ENCODE results near the gene L3MBTL4.
A peak's percentile ranks its signal among the peaks of the same experiment; 100 is the strongest.

Gene L3MBTL4

DNA sequence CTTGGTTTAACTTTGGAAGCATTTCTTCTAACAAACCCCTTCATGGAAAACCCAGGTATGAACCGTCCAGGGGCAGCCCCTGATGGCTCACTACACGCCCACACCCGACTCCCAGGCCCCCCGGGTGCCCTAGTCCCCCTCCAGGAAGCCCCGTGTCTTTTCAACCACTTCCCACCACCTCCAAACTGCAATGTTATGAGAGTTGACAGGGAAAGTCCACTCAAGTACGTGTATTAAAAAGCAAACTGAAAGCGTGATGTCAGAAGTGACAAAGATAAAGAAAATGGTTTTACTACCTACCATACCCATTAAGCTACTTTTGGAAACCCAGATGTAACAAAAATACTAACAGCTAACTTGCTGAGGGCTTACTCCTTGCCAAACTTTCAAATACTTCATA is 51.5 kb downstream of the L3MBTL4 start:
- no peak for DNase-seq

DNA sequence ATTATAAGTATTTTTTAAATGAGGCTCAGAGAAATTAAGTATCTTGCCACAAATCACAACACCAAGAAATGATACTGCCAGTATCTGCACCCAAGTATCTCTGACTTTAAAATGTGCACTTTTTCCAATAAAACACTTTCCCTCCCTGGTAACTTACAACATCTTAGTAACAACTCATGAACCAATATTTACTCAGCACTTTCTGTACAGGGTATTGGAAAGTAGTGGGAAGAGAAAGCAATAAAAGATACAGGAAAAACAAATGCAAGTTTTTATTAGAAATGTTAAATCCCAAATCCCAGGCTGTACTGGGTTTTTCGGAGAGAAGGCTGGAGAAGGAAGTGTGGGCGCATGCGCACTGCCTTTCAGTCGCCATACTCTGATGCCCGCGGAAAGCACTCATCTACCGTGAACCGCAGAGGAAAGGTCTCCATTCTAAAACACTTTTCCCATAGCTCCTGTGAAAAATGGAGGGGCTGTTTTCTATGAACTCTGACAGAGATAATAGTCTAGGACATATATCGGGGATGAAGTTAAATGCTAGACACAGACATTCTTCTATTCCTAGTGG is 52.1 kb downstream of the L3MBTL4 start:
- DNase-seq = no peak

DNA sequence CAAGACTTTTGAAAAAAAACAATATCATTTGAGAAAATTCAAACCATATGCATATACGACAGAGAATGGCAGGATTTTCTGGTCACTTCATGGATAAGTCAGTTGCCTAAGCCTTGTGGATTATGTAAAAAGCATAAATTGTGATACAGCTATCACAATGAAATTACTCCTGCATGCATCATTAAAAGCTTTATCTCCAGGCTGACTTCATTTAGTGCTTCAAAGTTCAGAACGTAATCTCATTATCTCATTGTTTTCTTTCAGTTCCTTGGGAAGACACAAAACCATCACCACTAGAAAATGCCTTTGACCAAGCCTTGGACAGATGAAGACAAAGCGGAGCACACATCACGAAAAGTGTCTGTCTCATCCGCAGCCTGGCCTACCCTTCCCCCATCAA is 57.0 kb downstream of the L3MBTL4 start:
- DNase-seq = no peak

GRCh38 chr18:6355789-6356589 is 58.7 kb downstream of the L3MBTL4 start:
- DNase-seq = peak; percentile 81

DNA sequence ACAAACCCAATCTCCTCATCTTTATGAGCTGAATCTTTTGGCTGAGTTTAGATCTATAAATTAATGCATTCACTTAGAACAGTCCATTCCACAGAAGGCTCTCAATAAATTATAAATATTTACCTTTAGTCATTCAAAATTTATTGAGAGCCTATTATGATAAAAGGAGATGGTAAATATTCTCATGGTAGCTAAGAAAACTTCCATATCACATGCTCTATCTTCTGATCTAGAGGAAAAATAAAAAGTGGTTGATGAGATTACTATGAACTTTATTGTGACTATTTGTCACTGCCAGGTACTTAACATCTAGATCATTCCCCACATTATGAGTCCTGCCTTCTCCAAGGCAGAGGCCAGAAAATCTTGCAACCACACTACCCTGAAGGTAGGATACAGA is 62.4 kb downstream of the L3MBTL4 start:
- no peak for DNase-seq

GRCh38 chr18:6342990-6343389 is 71.7 kb downstream of the L3MBTL4 start:
- DNase-seq = no peak

- no peak for DNase-seq
Measured at GRCh38 chr18:6341709-6342108, 73.0 kb downstream of the L3MBTL4 start.

GRCh38 chr18:6341303-6341702 is 73.4 kb downstream of the L3MBTL4 start:
- DNase-seq = no peak

DNA sequence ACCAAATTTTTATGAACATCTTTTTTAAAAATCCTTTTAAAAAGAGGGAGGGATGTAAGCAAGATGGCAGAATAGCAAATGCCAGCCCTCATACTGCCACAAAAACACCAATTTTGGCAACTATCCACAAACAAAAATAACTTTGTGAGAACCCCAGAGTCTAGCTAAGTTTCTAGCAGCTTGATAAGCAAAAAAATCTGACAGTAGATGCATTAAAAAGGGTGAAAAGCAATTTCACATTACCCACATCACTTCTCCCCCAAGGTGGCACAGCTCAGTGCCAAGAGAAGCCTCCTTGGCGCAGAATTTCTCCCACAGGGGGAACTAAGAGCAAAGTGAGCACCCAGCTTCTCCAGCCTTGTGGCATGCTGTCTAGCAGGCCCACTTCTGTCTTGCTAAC is 74.6 kb downstream of the L3MBTL4 start:
- DNase-seq = no peak

- no peak for DNase-seq
Measured at GRCh38 chr18:6336239-6336638, 78.5 kb downstream of the L3MBTL4 start.

DNA sequence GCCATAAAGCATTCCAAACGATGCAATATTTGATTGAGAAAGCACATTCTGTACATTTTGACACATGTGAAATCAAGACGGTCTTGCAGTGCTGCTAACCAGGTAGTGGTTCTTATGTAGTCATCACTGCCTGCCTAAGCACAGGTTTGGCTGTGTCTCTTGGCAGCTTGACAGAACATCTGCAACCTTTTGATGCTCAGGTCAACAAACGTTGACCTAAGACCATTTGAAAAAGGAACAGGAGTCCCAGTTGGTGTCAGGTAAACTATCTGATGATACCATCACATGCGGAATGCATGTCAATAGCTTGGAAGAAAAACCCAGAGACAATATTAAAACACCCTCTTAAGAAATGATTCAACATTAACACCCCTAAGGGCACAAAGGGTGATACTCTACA is 80.7 kb downstream of the L3MBTL4 start:
- DNase-seq = no peak

DNA sequence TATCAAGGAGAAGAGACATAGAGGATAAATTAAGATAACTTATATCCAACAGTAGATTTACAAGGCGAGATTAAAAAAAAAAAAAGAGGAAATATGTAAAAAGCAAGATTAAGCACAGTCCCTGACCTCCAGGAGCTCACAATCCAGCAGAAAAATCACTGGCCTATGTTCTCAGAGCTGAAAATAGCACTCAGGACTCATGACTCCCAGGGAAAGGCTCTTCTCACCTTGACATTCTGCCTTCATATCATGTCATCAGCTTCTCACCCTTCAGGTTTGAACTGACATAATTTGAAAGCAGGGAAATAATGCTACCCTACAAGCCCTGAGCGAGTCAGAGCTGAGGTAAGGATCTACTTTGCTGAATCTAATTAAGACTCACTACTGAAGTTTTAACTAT is 82.8 kb downstream of the L3MBTL4 start:
- DNase-seq = no peak

DNA sequence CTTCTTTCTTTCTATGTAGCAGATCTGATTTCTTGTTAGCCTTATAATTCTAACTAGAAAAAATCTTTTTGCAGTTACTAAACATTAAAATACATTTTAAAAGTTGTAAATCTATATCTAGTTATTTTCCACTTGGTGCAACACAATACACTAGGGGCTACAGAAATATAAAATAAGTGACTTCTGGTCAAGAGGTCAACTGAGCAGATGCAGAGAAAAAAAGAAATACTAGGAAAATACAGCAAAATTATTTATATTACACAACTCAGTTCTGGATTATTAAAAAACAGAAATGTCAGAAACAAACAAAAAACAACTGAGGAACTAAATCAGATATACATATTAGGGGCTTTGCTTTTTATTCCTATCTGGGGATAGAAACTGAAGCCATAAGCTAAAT is 83.9 kb downstream of the L3MBTL4 start:
- no peak for DNase-seq

DNA sequence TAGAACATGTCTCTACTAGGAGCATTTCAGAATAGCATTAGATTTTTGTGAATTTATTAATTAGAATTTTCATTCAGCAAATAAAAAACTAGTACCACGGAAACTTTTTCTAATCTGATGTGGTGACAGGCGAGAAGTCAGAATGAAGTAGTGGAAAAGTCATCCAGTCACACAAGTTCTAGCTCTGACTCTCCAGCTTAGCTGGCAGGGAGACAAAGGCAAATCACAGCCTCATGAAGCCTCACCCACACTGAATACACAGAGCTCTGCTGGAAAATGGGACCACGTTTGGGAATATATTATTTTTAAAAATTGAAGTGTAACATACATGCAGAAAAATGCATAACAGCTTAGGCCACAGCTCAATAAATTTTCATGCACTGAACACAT is 86.1 kb downstream of the L3MBTL4 start:
- DNase-seq = no peak

GRCh38 chr18:6327895-6328620 is 86.7 kb downstream of the L3MBTL4 start:
- no peak for DNase-seq

GRCh38 chr18:6327485-6327884 is 87.2 kb downstream of the L3MBTL4 start:
- DNase-seq = no peak

DNA sequence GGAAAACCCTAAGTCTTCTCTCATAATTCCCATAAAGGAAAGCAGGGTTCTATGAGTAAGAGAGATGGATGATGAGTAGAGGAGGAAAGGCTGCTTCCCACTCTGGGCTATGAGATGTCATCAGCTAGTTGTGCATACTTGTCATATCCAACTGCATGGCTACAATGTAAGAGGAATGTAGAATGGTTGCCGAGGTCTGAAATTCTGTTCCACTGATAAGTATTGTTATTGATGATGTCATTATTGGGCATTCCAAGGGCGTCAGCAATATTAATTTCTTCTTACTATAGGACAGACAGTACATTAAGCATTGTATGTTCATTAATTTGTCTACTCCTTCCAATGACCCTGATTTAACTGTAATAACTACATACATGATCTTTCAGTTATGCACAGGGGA is 88.1 kb downstream of the L3MBTL4 start:
- no peak for DNase-seq

- DNase-seq = no peak
Measured at GRCh38 chr18:6323319-6323889, 91.3 kb downstream of the L3MBTL4 start.

DNA sequence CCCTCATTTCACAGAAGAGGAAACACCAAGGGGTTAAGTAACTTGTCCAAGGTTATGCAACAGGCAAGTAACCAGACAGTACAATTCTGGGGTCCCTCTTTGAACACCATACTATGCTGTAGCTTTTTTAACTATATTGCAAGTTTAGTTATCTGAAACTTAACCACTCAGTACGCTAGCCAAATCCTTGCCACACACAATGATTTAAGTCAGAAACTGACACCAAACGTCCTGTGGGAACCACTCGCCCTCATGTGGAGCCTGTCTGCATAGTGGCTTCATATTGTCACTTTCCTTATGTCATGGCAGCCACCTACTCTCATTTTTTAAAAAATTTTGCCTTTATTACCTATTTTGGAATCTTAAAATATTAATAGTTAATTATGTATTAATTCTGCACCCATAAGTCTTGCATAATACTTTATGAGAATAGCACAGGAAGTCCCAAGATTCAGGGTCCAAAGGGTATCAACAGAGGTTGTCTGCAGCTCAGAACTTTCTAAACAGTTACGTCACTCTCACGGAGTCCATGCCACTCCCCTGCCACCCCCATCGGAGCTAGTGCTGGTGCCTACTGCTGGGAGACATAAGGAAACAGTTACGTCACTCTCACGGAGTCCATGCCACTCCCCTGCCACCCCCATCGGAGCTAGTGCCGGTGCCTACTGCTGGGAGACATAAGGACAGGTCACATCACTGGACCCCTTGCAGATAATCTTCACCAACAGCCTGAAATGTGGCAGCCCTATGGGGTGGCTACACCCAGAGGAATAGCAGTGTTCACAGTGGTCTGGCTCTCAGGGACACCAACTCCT is 99.0 kb downstream of the L3MBTL4 start:
- no peak for DNase-seq

DNA sequence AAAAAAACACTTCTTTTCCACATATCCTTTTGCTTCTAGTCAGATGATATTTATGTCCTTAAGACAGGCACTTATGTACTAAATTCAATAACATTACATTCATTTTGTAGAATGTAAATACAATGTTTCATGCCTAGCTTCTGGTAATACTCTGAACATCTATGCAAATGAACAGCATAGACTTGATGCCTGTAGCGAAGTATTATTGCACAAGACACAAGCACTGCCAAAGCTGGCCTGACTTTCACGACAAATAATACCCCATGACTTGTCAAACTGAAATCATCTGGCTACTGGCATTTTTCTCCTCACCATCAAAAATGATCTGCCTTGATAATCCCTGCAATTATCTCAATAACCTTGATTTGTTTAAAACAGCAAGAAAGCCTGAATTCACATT is 101.3 kb downstream of the L3MBTL4 start:
- DNase-seq = no peak

DNA sequence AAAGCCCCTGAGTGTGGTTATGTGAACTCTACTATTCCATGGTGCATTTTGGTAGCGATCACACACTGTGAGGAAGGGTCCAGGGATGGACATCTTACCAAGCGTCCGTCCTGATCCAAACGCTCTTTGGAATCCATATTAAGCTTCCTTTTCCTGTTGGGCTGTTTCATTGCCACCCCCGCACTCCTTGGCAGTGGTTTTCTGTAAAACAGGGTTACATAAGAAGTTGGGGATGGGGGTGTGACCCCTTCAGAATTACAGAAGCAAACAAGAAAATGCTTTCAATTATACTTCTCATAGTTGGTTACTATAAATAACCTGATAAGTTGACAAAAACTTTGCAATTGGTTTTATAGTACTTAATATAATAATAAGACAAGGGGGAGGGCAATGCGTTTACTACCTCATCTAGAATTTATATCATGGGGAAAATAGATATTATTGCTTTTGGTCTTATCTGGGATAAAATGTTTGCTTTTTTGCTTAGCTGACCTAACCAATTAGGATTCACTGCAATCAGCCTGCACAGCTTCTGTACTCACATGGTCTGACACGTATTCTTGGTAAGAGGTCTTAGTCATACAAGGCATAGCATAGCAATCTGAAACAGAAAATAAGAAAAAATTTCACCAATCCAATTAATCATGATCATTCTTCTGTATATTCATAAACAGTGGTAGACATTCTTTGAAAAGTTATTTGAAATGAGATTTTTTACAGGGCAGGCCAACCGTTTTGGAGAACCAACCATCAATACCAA is 103.1 kb downstream of the L3MBTL4 start:
- DNase-seq = no peak

GRCh38 chr18:6310714-6311113 is 104.0 kb downstream of the L3MBTL4 start:
- DNase-seq = no peak
